ENCODE data around the gene ESPN.
A peak's percentile ranks its signal among the peaks of the same experiment; 100 is the strongest.
"Not testable (repeated sequence)": the region's sequence is repeated elsewhere in the genome, so short reads cannot be mapped to it uniquely, and the experiment has no call there.

Gene ESPN

DNA sequence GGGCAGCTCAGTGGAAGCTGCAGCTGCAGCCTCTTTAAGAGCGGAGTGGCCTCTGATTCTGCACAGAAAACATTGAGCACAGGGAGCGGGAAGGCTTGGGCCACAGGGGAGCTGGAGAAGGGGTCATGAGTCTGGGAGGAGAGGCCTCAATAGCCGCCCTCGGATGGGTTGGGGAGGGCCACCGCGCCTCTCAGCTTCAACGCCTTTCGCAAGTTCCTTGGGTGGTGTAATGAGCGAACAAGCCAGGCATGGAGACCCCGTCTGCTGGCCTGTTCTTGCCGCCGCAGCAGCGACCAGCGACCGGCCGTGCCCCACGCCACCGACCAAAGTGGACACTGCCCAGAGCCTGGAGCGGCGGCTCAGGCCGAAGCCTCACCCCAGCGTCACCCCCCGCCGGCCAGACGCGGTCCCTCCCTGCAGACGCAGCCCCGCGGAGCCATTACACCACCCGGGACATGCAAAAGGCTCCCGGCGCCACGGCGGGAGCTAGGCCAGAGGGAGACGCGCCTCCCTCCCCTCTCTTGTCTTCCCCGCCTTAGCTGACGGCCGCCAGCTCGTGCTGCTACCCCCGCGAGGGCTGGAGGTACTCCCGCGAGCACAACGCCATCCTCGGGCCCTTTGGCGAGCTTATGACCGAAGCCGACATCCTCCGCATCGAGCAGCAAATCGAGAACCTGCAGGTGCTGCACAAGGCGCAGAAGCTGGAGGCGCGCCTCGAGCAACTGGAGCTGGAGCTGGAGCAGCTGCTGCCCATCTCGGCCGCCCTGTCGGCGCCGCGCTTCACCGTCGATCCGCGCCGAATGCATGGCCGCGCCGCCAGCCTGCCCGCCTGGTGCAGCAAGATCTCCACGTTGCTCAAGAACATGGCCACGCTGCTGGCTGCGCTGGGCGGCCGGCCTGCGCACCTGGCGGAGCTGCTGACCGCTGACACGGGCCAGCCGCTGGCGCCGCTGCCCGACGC lies 29.6 kb downstream of the ESPN start:
- H3K27ac ChIP-seq (ENCODE audit: insufficient read depth in 1 of 2, low read depth in 1 of 2, low read length in 2 of 2, poor library complexity in 1 of 2, severe bottlenecking in 2 of 2); H3K4me3 ChIP-seq (ENCODE audit: control insufficient read depth in 1 of 7, extremely low read depth in 1 of 7, insufficient read depth in 4 of 7, low read depth in 2 of 7, low read length in 6 of 7); H3K36me3 ChIP-seq (ENCODE audit: control insufficient read depth in 4 of 4, insufficient read depth in 4 of 4, low read length in 3 of 4); POLR2A ChIA-PET; H3K9me3 ChIP-seq (ENCODE audit: control extremely low read depth in 1 of 5, control insufficient read depth in 4 of 5, insufficient read depth in 2 of 5, low read depth in 1 of 5, low read length in 4 of 5): not testable (repeated sequence)
- peak in 1 of 3 donors; percentile 41 for DNase-seq
- peaks cover 0 to 84% (median 25%) of the 10 kb centered on the region in 5 experiments for H3K27me3 ChIP-seq (replicated peaks in 2 of 5; ENCODE audit: control insufficient read depth in 4 of 5, insufficient read depth in 5 of 5, low read length in 4 of 5)
- CTCF ChIA-PET = interaction anchor here (0.8 to 1.6 kb wide), 7 partner anchors 8 to 216 kb away, joined by 3 to 4 read pairs (median 3); no protein-coding TSS in a partner anchor
- WGBS (ENCODE audit: insufficient coverage) = 10% methylated on average over 70 of the region's 85 CpGs
- H3K4me1 ChIP-seq (ENCODE audit: control extremely low read depth in 1 of 4, control insufficient read depth in 4 of 4, insufficient read depth in 4 of 4, low read length in 3 of 4) = peaks cover 0 to 15% (median 11%) of the 10 kb centered on the region in 4 experiments

DNA sequence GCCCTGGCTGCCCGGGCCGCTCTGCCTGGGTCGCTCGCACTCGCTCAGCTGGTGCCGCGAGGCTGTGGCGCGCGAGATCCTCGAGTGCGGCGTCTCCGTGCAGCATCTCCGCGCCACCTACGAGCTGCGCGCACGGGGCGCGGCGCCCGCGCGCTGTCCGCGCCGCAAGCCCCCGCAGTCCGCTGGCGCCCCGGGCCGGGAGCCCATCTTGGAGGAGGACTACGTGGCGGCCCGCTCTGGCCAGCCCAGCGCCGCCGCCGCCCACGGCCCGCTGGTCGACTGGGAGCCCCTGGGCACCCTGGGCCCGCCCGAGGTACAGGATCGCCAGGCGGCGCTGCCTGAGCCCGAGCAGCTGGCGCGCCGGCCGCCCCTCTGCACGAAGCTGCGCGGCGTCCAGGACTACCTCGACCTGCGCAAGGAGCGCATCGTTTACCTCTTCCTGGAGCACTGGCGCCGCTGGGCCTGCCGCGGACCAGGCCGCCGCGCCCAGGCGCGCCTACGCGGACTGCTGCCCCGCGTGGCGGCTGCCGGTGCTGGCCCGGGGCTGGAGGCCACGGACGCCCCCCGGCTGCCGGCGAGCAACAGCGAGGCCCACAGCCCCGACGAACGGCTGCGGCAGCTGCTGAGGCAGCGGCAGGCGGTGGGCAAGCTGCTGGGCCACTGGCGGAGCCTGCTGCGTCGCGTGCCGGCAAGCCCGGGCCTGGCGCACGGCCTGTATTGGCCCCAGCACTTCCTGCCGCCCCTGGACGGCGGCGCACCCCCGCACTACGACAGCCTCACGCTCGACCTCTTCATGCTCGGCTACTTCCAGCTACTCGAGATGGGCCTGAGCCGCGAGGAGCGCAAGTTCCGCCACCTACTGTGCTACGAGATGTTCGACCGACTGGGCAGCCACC lies 30.5 kb downstream of the ESPN start:
- Histone ChIP-seq H3K4me3 (ENCODE audit: control insufficient read depth in 1 of 7, extremely low read depth in 1 of 7, insufficient read depth in 4 of 7, low read depth in 2 of 7, low read length in 6 of 7) (peak overlapping the region in 2 of 7 experiments; percentile 33 to 50), H3K27me3 (replicated peaks in 2 of 5; ENCODE audit: control insufficient read depth in 4 of 5, insufficient read depth in 5 of 5, low read length in 4 of 5) (peaks cover 0 to 84% (median 21%) of the 10 kb centered on the region in 5 experiments), H3K9me3 (ENCODE audit: control extremely low read depth in 1 of 5, control insufficient read depth in 4 of 5, insufficient read depth in 2 of 5, low read depth in 1 of 5, low read length in 4 of 5) (no peaks in the 10 kb centered on the region), H3K36me3 (ENCODE audit: control insufficient read depth in 4 of 4, insufficient read depth in 4 of 4, low read length in 3 of 4) (no peaks in the 10 kb centered on the region), H3K4me1 (ENCODE audit: control extremely low read depth in 1 of 4, control insufficient read depth in 4 of 4, insufficient read depth in 4 of 4, low read length in 3 of 4) (peaks cover 0 to 21% (median 19%) of the 10 kb centered on the region in 4 experiments), H3K27ac (ENCODE audit: insufficient read depth in 1 of 2, low read depth in 1 of 2, low read length in 2 of 2, poor library complexity in 1 of 2, severe bottlenecking in 2 of 2) (no peak overlapping the region)
- DNase-seq = peak; percentile 46 to 70 (median 60)
- POLR2A ChIA-PET = no interaction called here
- 4% methylated on average over 90 of the region's 115 CpGs for WGBS (ENCODE audit: insufficient coverage)
- CTCF ChIA-PET = interaction anchor here (0.8 to 1.6 kb wide), 8 partner anchors 9 to 216 kb away, joined by 3 to 4 read pairs (median 3); no protein-coding TSS in a partner anchor

DNA sequence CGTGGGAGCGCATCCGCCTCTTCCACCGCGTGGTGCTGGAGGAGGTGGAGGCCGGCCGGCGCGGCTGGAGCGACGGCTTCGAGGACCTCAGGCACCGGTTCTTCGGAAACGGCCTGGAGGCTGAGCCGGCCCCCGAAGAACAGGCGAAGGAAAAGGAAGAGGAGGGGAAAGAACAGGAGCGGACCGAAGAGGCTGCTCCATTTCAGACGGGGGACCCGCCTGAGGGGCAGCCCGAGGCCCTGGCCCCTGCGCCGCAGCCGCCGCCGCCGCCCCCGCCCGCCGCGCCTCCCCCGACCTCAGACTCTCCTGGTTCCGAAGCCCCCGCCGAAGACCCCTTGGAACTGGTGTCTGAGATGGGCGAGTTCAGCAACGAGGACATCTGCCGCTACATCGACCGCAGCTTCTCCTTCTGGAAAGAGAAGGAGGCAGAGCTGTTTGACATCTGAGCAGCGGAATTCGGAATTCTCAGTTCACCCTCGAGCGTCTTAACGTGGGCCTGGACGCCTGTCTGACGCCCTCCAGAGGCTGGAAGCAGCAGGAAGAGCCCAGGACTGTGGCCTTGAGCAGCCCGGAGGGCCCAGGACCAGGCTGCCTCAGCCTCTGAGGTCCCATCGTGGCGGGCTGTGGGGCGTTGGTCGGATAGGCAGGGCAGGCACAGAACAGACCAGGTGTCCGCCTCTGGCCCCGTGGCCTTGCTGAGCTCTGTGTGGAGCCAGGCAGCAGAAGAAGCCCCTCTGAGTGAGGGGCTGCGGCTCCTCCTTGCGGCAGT lies 31.4 kb downstream of the ESPN start:
- POLR2A ChIA-PET = interaction anchor here (0.6 kb wide), 1 partner anchor 23 kb away, joined by 4 read pairs; no protein-coding TSS in a partner anchor

DNA sequence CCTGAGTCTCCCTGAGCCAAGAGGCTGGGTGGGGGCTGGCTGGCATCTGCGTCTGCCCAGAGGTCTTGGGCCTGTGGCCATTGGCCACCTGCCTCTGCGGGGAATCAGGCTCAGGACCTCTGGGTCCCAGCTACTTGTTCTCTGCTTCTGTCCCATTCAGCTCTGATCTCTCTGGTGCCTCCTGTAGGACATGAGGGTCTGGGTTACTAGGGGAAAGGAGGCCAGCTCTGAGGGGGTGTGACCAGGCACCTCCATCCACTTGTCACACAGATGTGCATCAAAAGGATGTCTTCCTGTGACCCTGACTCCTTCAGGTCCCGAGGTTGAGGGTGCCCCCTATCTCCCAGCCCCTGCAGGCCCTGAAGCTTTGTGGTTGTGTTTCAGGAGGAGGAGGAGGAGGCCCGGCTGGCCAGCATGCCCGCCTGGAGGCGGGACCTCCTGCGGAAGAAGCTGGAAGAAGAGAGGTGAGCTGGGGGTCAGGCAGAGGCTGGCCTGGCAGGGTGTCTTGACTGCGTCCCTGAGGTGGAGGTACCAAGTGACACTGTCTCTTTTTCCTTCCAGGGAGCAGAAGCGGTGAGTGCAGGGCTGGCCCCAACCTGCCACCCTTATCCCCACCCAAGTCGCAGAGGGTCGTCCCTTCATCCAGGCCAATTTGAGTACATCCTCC lies 32.4 kb downstream of the ESPN start:
- ChIA-PET CTCF (interaction anchor here (0.7 to 1.5 kb wide), 2 partner anchors 16 to 106 kb away, joined by 4 to 6 read pairs; no protein-coding TSS in a partner anchor), POLR2A (no interaction called here)
- H3K27me3 ChIP-seq (replicated peaks in 2 of 5; ENCODE audit: control insufficient read depth in 4 of 5, insufficient read depth in 5 of 5, low read length in 4 of 5) = peaks cover 0 to 82% (median 19%) of the 10 kb centered on the region in 5 experiments
- H3K27ac ChIP-seq (ENCODE audit: insufficient read depth in 1 of 2, low read depth in 1 of 2, low read length in 2 of 2, poor library complexity in 1 of 2, severe bottlenecking in 2 of 2) = no peak overlapping the region
- no peak for DNase-seq
- H3K4me3 ChIP-seq (ENCODE audit: control insufficient read depth in 1 of 7, extremely low read depth in 1 of 7, insufficient read depth in 4 of 7, low read depth in 2 of 7, low read length in 6 of 7) = no peak overlapping the region
- no peaks in the 10 kb centered on the region for H3K9me3 ChIP-seq (ENCODE audit: control extremely low read depth in 1 of 5, control insufficient read depth in 4 of 5, insufficient read depth in 2 of 5, low read depth in 1 of 5, low read length in 4 of 5)
- 91% methylated on average over 9 of the region's 11 CpGs for WGBS (ENCODE audit: insufficient coverage)
- peaks cover 0 to 27% (median 26%) of the 10 kb centered on the region in 4 experiments for H3K4me1 ChIP-seq (ENCODE audit: control extremely low read depth in 1 of 4, control insufficient read depth in 4 of 4, insufficient read depth in 4 of 4, low read length in 3 of 4)
- H3K36me3 ChIP-seq (ENCODE audit: control insufficient read depth in 4 of 4, insufficient read depth in 4 of 4, low read length in 3 of 4) = peaks cover 0 to 2% (median 0%) of the 10 kb centered on the region in 4 experiments

More for the DNA sequence above, 31.4 kb downstream of the ESPN start:
- 17% methylated on average over 40 of the region's 58 CpGs for WGBS (ENCODE audit: insufficient coverage)
- H3K36me3 ChIP-seq (ENCODE audit: control insufficient read depth in 4 of 4, insufficient read depth in 4 of 4, low read length in 3 of 4); DNase-seq; H3K9me3 ChIP-seq (ENCODE audit: control extremely low read depth in 1 of 5, control insufficient read depth in 4 of 5, insufficient read depth in 2 of 5, low read depth in 1 of 5, low read length in 4 of 5); H3K27ac ChIP-seq (ENCODE audit: insufficient read depth in 1 of 2, low read depth in 1 of 2, low read length in 2 of 2, poor library complexity in 1 of 2, severe bottlenecking in 2 of 2): not testable (repeated sequence)
- H3K4me1 ChIP-seq (ENCODE audit: control extremely low read depth in 1 of 4, control insufficient read depth in 4 of 4, insufficient read depth in 4 of 4, low read length in 3 of 4) = peaks cover 0 to 27% (median 26%) of the 10 kb centered on the region in 4 experiments
- H3K4me3 ChIP-seq (ENCODE audit: control insufficient read depth in 1 of 7, extremely low read depth in 1 of 7, insufficient read depth in 4 of 7, low read depth in 2 of 7, low read length in 6 of 7) = peak overlapping the region in 1 of 7 experiments; percentile 50
- CTCF ChIA-PET = interaction anchor here (1.2 to 1.5 kb wide), 3 partner anchors 11 to 53 kb away, joined by 3 to 6 read pairs (median 3); no protein-coding TSS in a partner anchor
- H3K27me3 ChIP-seq (replicated peaks in 2 of 5; ENCODE audit: control insufficient read depth in 4 of 5, insufficient read depth in 5 of 5, low read length in 4 of 5) = peaks cover 0 to 84% (median 19%) of the 10 kb centered on the region in 5 experiments

DNA sequence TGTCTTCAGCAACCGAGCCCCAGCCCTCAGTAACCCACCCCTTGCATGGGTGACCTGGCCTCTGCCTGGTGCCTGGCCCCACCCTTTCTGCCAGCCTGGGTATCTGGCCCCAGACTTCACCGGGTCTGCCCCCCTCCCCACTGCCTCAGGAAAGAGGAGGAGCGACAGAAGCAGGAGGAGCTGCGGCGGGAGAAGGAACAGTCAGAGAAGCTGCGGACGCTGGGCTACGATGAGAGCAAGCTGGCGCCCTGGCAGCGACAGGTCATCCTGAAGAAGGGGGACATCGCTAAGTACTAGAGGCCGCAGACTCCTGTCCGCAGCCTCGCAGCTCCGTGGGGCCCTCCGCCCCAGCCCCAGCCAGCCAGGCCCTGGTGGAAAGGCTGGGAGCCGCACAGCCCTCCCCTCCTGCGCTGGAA lies 35.3 kb downstream of the ESPN start:
- Histone ChIP-seq H3K4me3 (ENCODE audit: control insufficient read depth in 1 of 7, extremely low read depth in 1 of 7, insufficient read depth in 4 of 7, low read depth in 2 of 7, low read length in 6 of 7) (peak overlapping the region in 3 of 7 experiments; percentile 13 to 42 (median 37)), H3K9me3 (ENCODE audit: control extremely low read depth in 1 of 5, control insufficient read depth in 4 of 5, insufficient read depth in 2 of 5, low read depth in 1 of 5, low read length in 4 of 5) (no peaks in the 10 kb centered on the region), H3K27ac (ENCODE audit: insufficient read depth in 1 of 2, low read depth in 1 of 2, low read length in 2 of 2, poor library complexity in 1 of 2, severe bottlenecking in 2 of 2) (no peak overlapping the region), H3K36me3 (ENCODE audit: control insufficient read depth in 4 of 4, insufficient read depth in 4 of 4, low read length in 3 of 4) (peaks cover 0 to 5% (median 0%) of the 10 kb centered on the region in 4 experiments), H3K27me3 (replicated peaks in 2 of 5; ENCODE audit: control insufficient read depth in 4 of 5, insufficient read depth in 5 of 5, low read length in 4 of 5) (peaks cover 0 to 54% (median 14%) of the 10 kb centered on the region in 5 experiments), H3K4me1 (ENCODE audit: control extremely low read depth in 1 of 4, control insufficient read depth in 4 of 4, insufficient read depth in 4 of 4, low read length in 3 of 4) (peaks cover 0 to 25% (median 23%) of the 10 kb centered on the region in 4 experiments)
- ChIA-PET CTCF (interaction anchor here (0.7 to 1.6 kb wide), 5 partner anchors 10 to 256 kb away, joined by 3 to 6 read pairs (median 3); no protein-coding TSS in a partner anchor), POLR2A (no interaction called here)
- 3% methylated on average over 15 of the region's 18 CpGs for WGBS (ENCODE audit: insufficient coverage)
- DNase-seq = peak in 2 of 3 donors; percentile 58 to 64

Data from common myeloid progenitor, CD34-positive (primary cell).